ENCODE results near the gene ARHGAP26.
"Not testable (repeated sequence)": the region's sequence is repeated elsewhere in the genome, so short reads cannot be mapped to it uniquely, and the experiment has no call there.

The ARHGAP26 gene

GRCh38 chr5:143076377-143076776 lies 306.2 kb downstream of the ARHGAP26 start:
- DNase-seq, result no peak

GRCh38 chr5:143077453-143078103 lies 307.4 kb downstream of the ARHGAP26 start:
- no peak for DNase-seq

- no peak for DNase-seq
Observed at GRCh38 chr5:143078313-143078712, 308.1 kb downstream of the ARHGAP26 start.

- DNase-seq, result no peak
Observed at GRCh38 chr5:143078971-143079370, 308.8 kb downstream of the ARHGAP26 start.

GRCh38 chr5:143080407-143080806 lies 310.2 kb downstream of the ARHGAP26 start:
- DNase-seq, result no peak

- DNase-seq, result no peak
Observed at GRCh38 chr5:143080982-143081381, 310.8 kb downstream of the ARHGAP26 start.

- no peak for DNase-seq
Observed at GRCh38 chr5:143083006-143083405, 312.8 kb downstream of the ARHGAP26 start.

- DNase-seq, result no peak
Observed at GRCh38 chr5:143084407-143084806, 314.2 kb downstream of the ARHGAP26 start.

GRCh38 chr5:143085319-143085917 lies 315.2 kb downstream of the ARHGAP26 start:
- DNase-seq, result no peak

GRCh38 chr5:143086546-143086907 lies 316.4 kb downstream of the ARHGAP26 start:
- DNase-seq, result no peak

- DNase-seq, result no peak
Observed at GRCh38 chr5:143086908-143087637, 316.9 kb downstream of the ARHGAP26 start.

- not testable (repeated sequence) for DNase-seq
Observed at GRCh38 chr5:143088702-143089101, 318.5 kb downstream of the ARHGAP26 start.

- not testable (repeated sequence) for DNase-seq
Observed at GRCh38 chr5:143090044-143090443, 319.9 kb downstream of the ARHGAP26 start.

GRCh38 chr5:143092711-143093451 lies 322.7 kb downstream of the ARHGAP26 start:
- not testable (repeated sequence) for DNase-seq

GRCh38 chr5:143093452-143094086 lies 323.4 kb downstream of the ARHGAP26 start:
- DNase-seq, result no peak

- DNase-seq, result no peak
Observed at GRCh38 chr5:143094087-143094521, 323.9 kb downstream of the ARHGAP26 start.

GRCh38 chr5:143094608-143095007 lies 324.4 kb downstream of the ARHGAP26 start:
- not testable (repeated sequence) for DNase-seq

- DNase-seq, result no peak
Observed at GRCh38 chr5:143101121-143101520, 330.9 kb downstream of the ARHGAP26 start.

- DNase-seq, result peak; percentile 75
Observed at GRCh38 chr5:143101725-143102386, 331.7 kb downstream of the ARHGAP26 start.

GRCh38 chr5:143102411-143102810 lies 332.2 kb downstream of the ARHGAP26 start:
- DNase-seq, result no peak

GRCh38 chr5:143105216-143105905 lies 335.2 kb downstream of the ARHGAP26 start:
- DNase-seq, result peak; percentile 65

- DNase-seq, result no peak
Observed at GRCh38 chr5:143106174-143106573, 336.0 kb downstream of the ARHGAP26 start.
